GM12891 (cell line): ENCODE results near the gene PROB1.

Experiments used
- POLR2A ChIP-seq: IDR thresholded peaks from 2 replicates; pipeline ENCODE4 v1.6.1; 2011; ENCODE audit warnings: low read depth, low read length, control low read depth
- TAF1 ChIP-seq: IDR thresholded peaks from 2 replicates; pipeline ENCODE4 v1.6.1; 2011; ENCODE audit warnings: low read depth, low read length, control low read depth

GRCh38 chr5:139377226-139377625 lies 17.7 kb downstream of the PROB1 start:
- TF ChIP-seq TAF1: no peak
- no peak for TF ChIP-seq POLR2A
